DND-41 (cell line): ENCODE measurements around the gene SLC6A3.

Experiments
- ATAC-seq: fragments of 200-7000 bp; cut with Tn5 transposase; 3 replicates; pipeline ENCODE4 v1.9.1; 2021; ENCODE audit warnings: low read depth; ENCODE audit not compliant: insufficient read depth
- DNase-seq: peaks from one replicate; pipeline ENCODE4 v3.0.0-alpha.2; 2020
- H2AFZ ChIP-seq: 2 replicates; pipeline ENCODE4 v1.6.0; 2012; ENCODE audit warnings: low read depth, low read length
- H3K27ac ChIP-seq: 2 replicates; pipeline ENCODE4 v1.5.1; 2012; ENCODE audit warnings: low read length, inconsistent platforms
- H3K27me3 ChIP-seq: fragments of 200-600 bp; sonication (generic); 2 replicates; pipeline ENCODE4 v1.6.0; 2012; ENCODE audit warnings: low read length, mild to moderate bottlenecking, inconsistent platforms; ENCODE audit not compliant: insufficient read depth, poor library complexity
- H3K36me3 ChIP-seq: 2 replicates; pipeline ENCODE4 v1.5.1; 2012; ENCODE audit warnings: low read length, inconsistent platforms; ENCODE audit not compliant: insufficient read depth
- H3K4me1 ChIP-seq: 2 replicates; pipeline ENCODE4 v1.5.1; 2012; ENCODE audit warnings: mild to moderate bottlenecking, low read length; ENCODE audit not compliant: insufficient read depth
- H3K4me2 ChIP-seq: 2 replicates; pipeline ENCODE4 v1.6.0; 2012; ENCODE audit warnings: mild to moderate bottlenecking, moderate library complexity, low read length, inconsistent platforms; ENCODE audit not compliant: insufficient read depth
- H3K4me3 ChIP-seq, 2 experiments: fragments of 200-600 bp in 1 of 2; shearing (Covaris generic) in 1 of 2; 2 replicates each; pipeline ENCODE4 v1.5.1; 2012 to 2016; ENCODE audit warnings: inconsistent platforms in 2 of 2, low read length in 2 of 2, mild to moderate bottlenecking in 2 of 2, low read depth in 1 of 2, moderate library complexity in 1 of 2
- H3K79me2 ChIP-seq: 2 replicates; pipeline ENCODE4 v1.6.0; 2012; ENCODE audit warnings: low read length, inconsistent platforms; ENCODE audit not compliant: insufficient read depth
- H3K9ac ChIP-seq: 2 replicates; pipeline ENCODE4 v1.6.0; 2012; ENCODE audit warnings: low read depth, mild to moderate bottlenecking, inconsistent platforms, low read length, moderate library complexity
- H3K9me3 ChIP-seq: 2 replicates; pipeline ENCODE4 v1.5.1; 2012; ENCODE audit warnings: low read length, moderate library complexity, mild to moderate bottlenecking, inconsistent platforms; ENCODE audit not compliant: insufficient read depth, severe bottlenecking
- H4K20me1 ChIP-seq: 2 replicates; pipeline ENCODE4 v1.6.0; 2012; ENCODE audit warnings: low read length; ENCODE audit not compliant: insufficient read depth
- CTCF ChIP-seq: IDR thresholded peaks from 2 replicates; pipeline ENCODE4 v1.5.1; 2012; ENCODE audit warnings: borderline replicate concordance, low read length, moderate library complexity, mild to moderate bottlenecking; ENCODE audit not compliant: poor library complexity, severe bottlenecking; ENCODE audit errors: extremely low read depth
- EZH2 ChIP-seq: IDR thresholded peaks from 3 replicates; pipeline ENCODE4 v1.6.1; 2012; ENCODE audit warnings: borderline replicate concordance, low read depth, mild to moderate bottlenecking, moderate library complexity, low read length, inconsistent platforms; ENCODE audit not compliant: severe bottlenecking

Gene SLC6A3

GRCh38 chr5:1345876-1346626 lies 99.2 kb downstream of the SLC6A3 start:
- Histone ChIP-seq H3K27ac (peak overlapping the region; percentile 89), H4K20me1 (peaks cover 24% of the 10 kb centered on the region), H2AFZ (no peak overlapping the region), H3K4me3 (peak overlapping the region; percentile 69 to 89; a peak in 3 of 4 replicates), H3K36me3 (peaks cover 31% of the 10 kb centered on the region), H3K9ac (peak overlapping the region; percentile 86), H3K4me1 (peaks cover 44% of the 10 kb centered on the region), H3K9me3 (no peaks in the 10 kb centered on the region), H3K79me2 (peaks cover 50% of the 10 kb centered on the region), H3K27me3 (no peaks in the 10 kb centered on the region), H3K4me2 (peak overlapping the region; percentile 98)
- ATAC-seq (no peak), DNase-seq (no peak)
- TF ChIP-seq CTCF: no peak
- TF ChIP-seq EZH2: no peak

DNA sequence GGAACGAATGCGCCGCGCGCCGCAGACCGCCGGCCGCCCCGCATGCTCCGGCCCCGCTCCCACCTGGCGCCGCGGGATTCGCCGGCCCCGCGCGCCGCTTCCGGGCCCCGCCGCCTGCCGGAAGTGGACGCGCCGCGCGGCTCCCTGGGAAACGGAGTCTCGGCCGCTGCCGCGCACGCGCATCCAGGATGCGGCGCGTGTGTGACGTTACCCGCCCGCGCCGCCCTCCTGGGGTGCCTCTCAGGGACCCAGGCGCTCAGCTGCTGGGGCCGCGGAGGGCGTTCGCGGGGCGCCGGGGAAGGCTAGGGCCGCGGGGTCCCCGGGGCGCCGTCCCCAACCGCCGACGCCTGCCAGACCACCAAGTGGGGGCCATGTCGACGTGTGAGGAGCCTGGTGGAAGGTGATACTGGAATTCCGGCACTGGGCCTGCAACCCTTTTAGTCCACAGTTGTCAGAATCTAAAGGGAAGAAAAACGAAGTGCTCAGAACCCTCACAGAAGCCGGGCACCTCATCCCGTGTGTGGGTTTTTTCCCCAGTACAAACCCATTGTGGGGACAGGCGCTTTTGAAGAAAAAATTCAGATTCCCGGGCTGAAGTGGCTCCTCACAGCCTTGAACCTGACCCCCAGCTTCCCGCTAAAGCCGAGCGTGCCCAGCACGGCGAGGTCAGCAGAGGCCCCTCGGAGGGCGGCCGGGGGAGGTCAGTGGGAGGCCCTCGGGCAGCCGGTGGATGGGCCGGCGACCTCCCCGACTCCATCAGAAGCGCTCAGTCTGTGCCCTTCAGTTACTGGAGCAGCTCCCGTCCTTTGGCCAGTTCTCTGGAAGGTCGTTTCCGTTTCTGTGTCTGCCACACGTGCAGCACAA lies 100.0 kb downstream of the SLC6A3 start, which contains the start of gene CLPTM1L:
CLPTM1L (minus strand) TSS at position 125 of the 864 bp plus-strand sequence. CDS start 258 bp downstream, outside the sequence.
- peak; percentile 90 for ATAC-seq
- Histone ChIP-seq H2AFZ (peak within 1 kb of the TSS; percentile 67), H3K27ac (peak within 1 kb of the TSS; percentile 89), H3K4me3 (peak within 1 kb of the TSS; percentile 69 to 89), H3K4me2 (peak within 1 kb of the TSS; percentile 98), H3K36me3 (peaks cover 39% of the 10 kb centered on the region), H3K4me1 (peaks cover 49% of the 10 kb centered on the region), H4K20me1 (peaks cover 32% of the 10 kb centered on the region), H3K79me2 (peaks cover 58% of the 10 kb centered on the region), H3K9me3 (no peaks in the 10 kb centered on the region), H3K27me3 (no peaks in the 10 kb centered on the region), H3K9ac (peak within 1 kb of the TSS; percentile 86)
- peak; percentile 88 for DNase-seq
- TF ChIP-seq CTCF: no peak
- no peak for TF ChIP-seq EZH2

- Histone ChIP-seq H3K4me1 (peaks cover 52% of the 10 kb centered on the region), H2AFZ (peak overlapping the region; percentile 6; the same call in 1 of the 2 replicates), H3K79me2 (peaks cover 62% of the 10 kb centered on the region), H3K36me3 (peaks cover 48% of the 10 kb centered on the region), H3K9ac (peak overlapping the region; percentile 86), H3K4me3 (peak overlapping the region; percentile 39 to 69; a peak in 3 of 4 replicates), H3K4me2 (peak overlapping the region; percentile 87), H3K27me3 (no peaks in the 10 kb centered on the region), H3K27ac (peak overlapping the region; percentile 70), H3K9me3 (no peaks in the 10 kb centered on the region), H4K20me1 (peaks cover 37% of the 10 kb centered on the region)
- DNase-seq (no peak), ATAC-seq (0 out of 3 replicates have a peak, but pooled peaks have one; percentile 15)
- no peak for TF ChIP-seq EZH2
These were observed 101.0 kb downstream of the SLC6A3 start for GRCh38 chr5:1343931-1344901.
